HG02981 (cell line): ENCODE data around the gene ZBTB40.

Source experiments
- ATAC-seq: cut with Tn5 transposase; IDR thresholded peaks from one replicate; pipeline ENCODE4 v1.9.1; 2021; ENCODE audit warnings: mild to moderate bottlenecking, moderate library complexity; ENCODE audit not compliant: unreplicated experiment

Gene ZBTB40

GRCh38 chr1:22451702-22452480, at the start of gene ZBTB40:
TSS of gene ZBTB40 (plus strand) at chr1:22451851. CDS start at chr1:22489949, 38,098 bp downstream.
- peak; percentile 86 for ATAC-seq

GRCh38 chr1:22402356-22403053, 49.1 kb upstream of the ZBTB40 start:
- no peak for ATAC-seq

GRCh38 chr1:22404486-22404885, 47.2 kb upstream of the ZBTB40 start:
- ATAC-seq: no peak

- ATAC-seq: no peak
Observed at GRCh38 chr1:22406722-22407495, 44.7 kb upstream of the ZBTB40 start.

- ATAC-seq: no peak
Observed at GRCh38 chr1:22408230-22408629, 43.4 kb upstream of the ZBTB40 start.

- ATAC-seq: no peak
Observed at GRCh38 chr1:22410401-22410800, 41.2 kb upstream of the ZBTB40 start.

- ATAC-seq: no peak
Observed at GRCh38 chr1:22410928-22411495, 40.6 kb upstream of the ZBTB40 start.

- ATAC-seq: no peak
Observed at GRCh38 chr1:22411589-22411988, 40.1 kb upstream of the ZBTB40 start.

GRCh38 chr1:22412932-22413727, 38.5 kb upstream of the ZBTB40 start:
- no peak for ATAC-seq

- no peak for ATAC-seq
Observed at GRCh38 chr1:22413799-22414198, 37.9 kb upstream of the ZBTB40 start.

- ATAC-seq: no peak
Observed at GRCh38 chr1:22414244-22414751, 37.4 kb upstream of the ZBTB40 start.

- no peak for ATAC-seq
Observed at GRCh38 chr1:22415489-22415888, 36.2 kb upstream of the ZBTB40 start.

GRCh38 chr1:22416555-22417454, 34.8 kb upstream of the ZBTB40 start:
- ATAC-seq: no peak

- ATAC-seq: no peak
Observed at GRCh38 chr1:22417466-22417865, 34.2 kb upstream of the ZBTB40 start.

GRCh38 chr1:22418312-22418711, 33.3 kb upstream of the ZBTB40 start:
- no peak for ATAC-seq

- ATAC-seq: no peak
Observed at GRCh38 chr1:22418933-22419382, 32.7 kb upstream of the ZBTB40 start.

GRCh38 chr1:22420455-22421053, 31.1 kb upstream of the ZBTB40 start:
- ATAC-seq: no peak

- ATAC-seq: no peak
Observed at GRCh38 chr1:22426781-22427180, 24.9 kb upstream of the ZBTB40 start.

GRCh38 chr1:22428672-22429071, 23.0 kb upstream of the ZBTB40 start:
- ATAC-seq: no peak
